GM12874 (cell line): ENCODE results near the gene VPREB3.

Experiments used
- TF ChIP-seq, protein P1 (sequence below): IDR thresholded peaks from 2 replicates; pipeline ENCODE4 v1.5.1; 2011; ENCODE audit warnings: low read depth, mild to moderate bottlenecking, control low read depth, low read length, moderate library complexity; ENCODE audit not compliant: insufficient read depth

VPREB3 gene

DNA sequence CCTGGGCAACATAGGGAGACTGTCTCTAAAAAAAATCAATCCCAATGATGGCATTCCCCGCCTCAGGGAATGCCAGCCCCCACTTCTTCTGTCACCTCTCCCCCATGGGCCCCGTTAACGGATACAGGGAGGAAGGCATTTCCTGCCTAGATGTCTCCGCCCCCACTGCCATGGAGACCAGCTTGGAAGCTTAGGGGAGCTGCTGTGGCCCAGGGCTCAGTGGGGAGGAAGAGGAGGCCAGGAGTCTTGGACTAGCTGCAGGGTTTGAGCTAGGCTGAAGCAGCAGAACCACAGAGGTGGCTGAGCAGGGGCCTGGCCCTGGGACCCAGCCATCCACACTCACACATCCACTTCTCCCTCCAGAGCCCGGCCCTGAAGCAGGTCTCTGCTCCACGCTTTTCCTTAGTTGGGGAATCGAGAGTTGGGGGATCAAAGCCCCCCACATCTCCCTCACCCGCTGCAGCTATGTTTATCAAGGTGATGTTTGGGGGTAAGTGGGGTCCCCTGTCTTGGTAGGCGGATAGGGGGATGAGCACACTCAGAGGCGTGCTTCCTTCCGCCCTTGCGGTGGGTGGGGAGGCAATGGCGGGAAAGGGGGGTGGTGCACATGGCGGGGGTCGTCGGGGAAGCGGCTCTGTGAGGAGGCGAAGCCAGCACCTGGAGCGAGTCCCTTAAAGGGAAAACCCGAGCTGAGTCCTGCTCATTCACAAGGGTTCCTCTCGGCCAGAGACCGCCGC, 8.8 kb upstream of the VPREB3 start, which contains the start of gene C22orf15:
Gene C22orf15 (plus strand): TSS at position 149 of the 737 bp plus-strand sequence. CDS start 317 bp downstream, at position 466.
- TF ChIP-seq, protein P1, sequence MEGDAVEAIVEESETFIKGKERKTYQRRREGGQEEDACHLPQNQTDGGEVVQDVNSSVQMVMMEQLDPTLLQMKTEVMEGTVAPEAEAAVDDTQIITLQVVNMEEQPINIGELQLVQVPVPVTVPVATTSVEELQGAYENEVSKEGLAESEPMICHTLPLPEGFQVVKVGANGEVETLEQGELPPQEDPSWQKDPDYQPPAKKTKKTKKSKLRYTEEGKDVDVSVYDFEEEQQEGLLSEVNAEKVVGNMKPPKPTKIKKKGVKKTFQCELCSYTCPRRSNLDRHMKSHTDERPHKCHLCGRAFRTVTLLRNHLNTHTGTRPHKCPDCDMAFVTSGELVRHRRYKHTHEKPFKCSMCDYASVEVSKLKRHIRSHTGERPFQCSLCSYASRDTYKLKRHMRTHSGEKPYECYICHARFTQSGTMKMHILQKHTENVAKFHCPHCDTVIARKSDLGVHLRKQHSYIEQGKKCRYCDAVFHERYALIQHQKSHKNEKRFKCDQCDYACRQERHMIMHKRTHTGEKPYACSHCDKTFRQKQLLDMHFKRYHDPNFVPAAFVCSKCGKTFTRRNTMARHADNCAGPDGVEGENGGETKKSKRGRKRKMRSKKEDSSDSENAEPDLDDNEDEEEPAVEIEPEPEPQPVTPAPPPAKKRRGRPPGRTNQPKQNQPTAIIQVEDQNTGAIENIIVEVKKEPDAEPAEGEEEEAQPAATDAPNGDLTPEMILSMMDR = no peak

DNA sequence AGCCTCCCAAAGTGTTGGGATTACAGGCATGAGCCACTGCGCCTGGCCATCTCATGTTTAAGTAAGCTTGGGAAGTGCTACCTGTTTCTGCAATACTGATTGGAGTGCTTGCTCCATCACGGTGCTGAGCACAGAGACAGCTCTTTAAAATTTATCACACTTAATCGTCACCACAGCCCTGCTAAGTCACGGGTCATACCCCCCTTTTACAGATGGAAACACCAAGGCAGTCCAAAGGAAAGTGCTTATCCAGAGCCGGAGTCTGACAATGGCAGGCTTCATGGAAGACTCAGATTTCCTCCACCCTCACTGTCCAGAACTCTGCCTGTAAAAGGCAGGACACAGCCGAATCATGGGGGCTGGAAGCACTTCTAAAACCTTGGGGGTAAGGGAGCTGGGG, 5.8 kb upstream of the VPREB3 start:
- TF ChIP-seq, protein P1 = no peak

DNA sequence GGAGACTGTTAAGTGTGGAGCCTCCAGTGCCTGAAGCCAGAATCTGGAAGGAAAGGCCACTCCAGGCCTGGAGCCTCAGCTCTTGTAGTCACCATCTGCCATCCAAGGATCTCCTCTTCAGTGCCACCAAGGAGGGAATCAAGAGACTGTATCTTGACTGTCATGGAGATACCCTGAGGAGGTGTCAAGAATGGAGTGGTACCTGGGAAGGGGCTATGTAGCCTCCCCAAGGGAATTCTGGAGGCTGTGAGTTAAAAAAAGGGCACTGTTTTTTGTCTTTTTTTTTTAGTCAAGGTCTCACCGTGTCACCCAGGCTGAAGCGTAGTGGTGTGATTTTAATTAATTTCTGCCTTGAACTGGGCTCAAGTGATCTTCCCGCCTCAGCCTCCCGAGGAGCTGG, 5.3 kb upstream of the VPREB3 start:
- TF ChIP-seq, protein P1 = no peak

DNA sequence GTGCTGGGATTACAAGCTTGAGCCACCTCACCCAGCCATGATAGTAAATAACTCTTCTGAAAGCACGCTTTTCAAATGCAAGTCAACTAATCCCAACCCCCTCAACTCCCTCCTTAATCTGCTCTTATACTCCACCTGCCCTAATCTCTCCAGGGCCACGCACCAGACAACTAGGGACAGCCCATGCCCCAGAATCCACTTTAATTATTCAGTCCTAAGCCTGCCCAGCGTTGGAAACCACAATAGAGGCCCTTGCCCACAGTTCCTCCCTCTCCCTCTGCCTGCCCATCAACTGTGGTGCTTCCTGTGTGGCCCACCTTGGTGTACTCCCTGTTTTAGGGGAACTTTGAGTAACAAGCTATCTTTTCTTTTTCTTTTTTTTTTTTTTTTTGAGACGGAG, 2.7 kb upstream of the VPREB3 start:
- TF ChIP-seq, protein P1 = no peak

DNA sequence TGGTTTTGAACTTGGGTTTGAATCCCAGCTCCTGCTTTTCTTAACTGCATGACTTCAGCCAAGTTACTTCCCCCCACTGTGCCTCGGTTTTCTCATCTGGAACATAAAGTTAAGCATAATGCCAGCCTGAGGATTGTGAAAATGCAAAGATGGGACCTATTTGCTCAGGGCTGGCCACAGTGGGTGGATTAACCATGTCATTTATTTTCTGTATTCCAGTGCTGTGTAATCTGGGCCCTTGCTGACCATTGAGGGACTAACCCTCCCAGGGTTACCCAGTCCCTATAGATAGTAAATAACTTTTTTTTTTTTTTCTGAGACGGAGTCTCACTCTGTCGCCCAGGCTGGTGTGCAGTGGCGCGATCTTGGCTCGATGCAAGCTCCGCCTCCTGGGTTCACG, 1.5 kb upstream of the VPREB3 start:
- TF ChIP-seq, protein P1 = no peak

DNA sequence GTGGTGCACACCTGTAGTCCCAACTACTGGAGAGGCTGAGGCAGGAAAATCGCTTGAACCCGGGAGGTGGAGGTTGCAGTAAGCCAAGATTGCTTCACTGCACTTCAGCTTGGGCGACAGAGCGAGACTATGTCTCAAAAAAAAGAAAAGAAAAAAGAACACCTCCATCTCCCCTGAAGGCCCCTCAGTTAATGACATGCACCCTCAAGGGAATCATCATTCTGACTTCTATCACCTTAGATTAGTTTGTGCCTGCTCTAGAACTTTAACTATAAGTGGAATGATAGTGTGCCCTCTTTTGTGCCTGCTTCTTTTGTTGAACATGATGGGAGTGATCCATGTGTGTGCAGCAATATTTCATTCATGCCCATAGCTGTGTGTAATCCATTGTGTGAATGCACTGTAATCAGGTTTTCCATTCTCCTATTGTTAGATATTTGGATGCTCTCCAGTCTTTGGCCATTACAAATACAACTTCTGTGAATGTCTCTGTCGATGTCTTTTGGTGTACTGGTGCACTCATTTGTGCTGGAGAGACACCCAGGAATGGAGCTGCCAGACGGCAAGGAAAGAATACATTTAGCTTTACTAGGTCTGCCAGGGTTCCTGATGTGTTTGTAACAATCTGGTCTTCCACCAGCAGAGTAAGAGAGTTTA, 883 bp upstream of the VPREB3 start:
- TF ChIP-seq, protein P1 = no peak

DNA sequence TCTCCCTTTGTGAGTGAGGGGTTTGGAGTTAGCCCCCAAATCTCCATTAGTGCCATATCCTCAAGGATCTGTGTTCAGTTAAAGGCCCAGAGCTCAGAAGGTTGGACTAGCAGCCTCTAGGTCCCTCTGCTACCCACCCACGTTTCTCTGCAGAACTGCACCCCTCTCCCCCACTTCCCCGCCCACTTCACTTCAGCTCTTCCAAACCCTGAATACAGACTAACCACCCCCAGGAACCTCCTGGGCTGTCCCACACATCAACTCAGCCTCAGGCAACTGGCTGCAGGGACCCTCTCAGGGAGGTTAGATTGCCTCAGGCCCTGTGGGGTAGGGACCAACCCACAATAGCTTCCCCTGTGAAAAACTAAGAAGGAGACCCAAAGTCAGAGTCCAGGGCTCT, 840 bp downstream of the VPREB3 start:
- TF ChIP-seq, protein P1 = no peak
